Measurements from ENCODE around the gene POTEC.
"Not testable (repeated sequence)": the region's sequence is repeated elsewhere in the genome, so short reads cannot be mapped to it uniquely, and the experiment has no call there.

DNA sequence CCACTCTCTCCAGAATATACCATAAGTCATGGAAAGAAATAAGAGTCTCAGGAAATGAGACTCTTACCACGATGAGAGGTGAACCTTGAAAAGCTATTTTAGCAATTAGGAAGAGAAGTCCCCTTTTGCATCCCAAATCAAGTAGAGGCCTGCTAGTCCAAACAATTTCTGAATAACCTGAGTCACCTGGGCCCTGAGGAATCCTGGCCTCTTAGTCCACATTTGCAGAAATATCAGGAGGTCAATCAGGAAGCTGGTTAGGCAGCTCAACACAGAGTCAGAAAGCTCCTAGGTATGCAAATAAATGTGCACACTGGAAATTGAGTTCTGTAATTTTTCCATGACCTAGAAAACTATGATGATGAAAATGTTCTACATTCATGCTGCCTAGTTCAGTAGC, 77.4 kb downstream of the POTEC start:
- TF ChIP-seq, protein P1, sequence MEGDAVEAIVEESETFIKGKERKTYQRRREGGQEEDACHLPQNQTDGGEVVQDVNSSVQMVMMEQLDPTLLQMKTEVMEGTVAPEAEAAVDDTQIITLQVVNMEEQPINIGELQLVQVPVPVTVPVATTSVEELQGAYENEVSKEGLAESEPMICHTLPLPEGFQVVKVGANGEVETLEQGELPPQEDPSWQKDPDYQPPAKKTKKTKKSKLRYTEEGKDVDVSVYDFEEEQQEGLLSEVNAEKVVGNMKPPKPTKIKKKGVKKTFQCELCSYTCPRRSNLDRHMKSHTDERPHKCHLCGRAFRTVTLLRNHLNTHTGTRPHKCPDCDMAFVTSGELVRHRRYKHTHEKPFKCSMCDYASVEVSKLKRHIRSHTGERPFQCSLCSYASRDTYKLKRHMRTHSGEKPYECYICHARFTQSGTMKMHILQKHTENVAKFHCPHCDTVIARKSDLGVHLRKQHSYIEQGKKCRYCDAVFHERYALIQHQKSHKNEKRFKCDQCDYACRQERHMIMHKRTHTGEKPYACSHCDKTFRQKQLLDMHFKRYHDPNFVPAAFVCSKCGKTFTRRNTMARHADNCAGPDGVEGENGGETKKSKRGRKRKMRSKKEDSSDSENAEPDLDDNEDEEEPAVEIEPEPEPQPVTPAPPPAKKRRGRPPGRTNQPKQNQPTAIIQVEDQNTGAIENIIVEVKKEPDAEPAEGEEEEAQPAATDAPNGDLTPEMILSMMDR (IDR thresholded peaks at IDR 0.05; ENCODE audit: control extremely low read depth in 1 of 3, insufficient read depth in 1 of 3, low read depth in 1 of 3, low read length in 3 of 3), result not testable (repeated sequence)
- TF ChIP-seq SUZ12 (IDR thresholded peaks at IDR 0.05; ENCODE audit: low read length); BACH1 (IDR thresholded peaks at IDR 0.05; ENCODE audit: low read length); SIN3A (conservative IDR thresholded peaks at IDR 0.05 in 1 of 2, IDR thresholded peaks at IDR 0.05 in 1 of 2; ENCODE audit: low read depth in 1 of 2, low read length in 2 of 2); RXRA (IDR thresholded peaks at IDR 0.05; ENCODE audit: insufficient read depth, low read depth, low read length); CBX5 (IDR thresholded peaks at IDR 0.05; ENCODE audit: low read depth, low read length): not testable (repeated sequence)
